Fibroblast of the aortic adventitia (primary cell): ENCODE data around the gene ME2. TPM values are rescaled to one million over a fixed set of nuclear protein-coding genes. Genes with fewer than 3 reads are reported as not detected.

Experiments
- small RNA-seq: library from RNA; depleted of rRNA; stranded (forward); fragments of <200 nt; gene quantifications from one replicate; pipeline ENCODE3, GENCODE V24; 2012
- total RNA-seq: library from RNA; depleted of rRNA; stranded (reverse); fragments of >200 nt; gene quantifications from 2 replicates; pipeline ENCODE4 v1.2.3, GENCODE V29; 2012; ENCODE audit warnings: low replicate concordance

The ME2 gene
- total RNA-seq, 1 donor: 48.6 TPM

Small RNAs within 50 kb of the gene (small RNA-seq; reads per million reads assigned to genes)
- not detected for gene RF00019

Other genes with a start within 250 kb of the ME2 start
- under 0.01 and 6.5 TPM in 2 replicates for gene MRO, start 59.1 kb upstream of the ME2 start, total RNA-seq
- gene ELAC1, start 88.9 kb downstream of the ME2 start, total RNA-seq: 8.3 and 12.5 TPM in 2 replicates
- gene SMAD4, start 151.1 kb downstream of the ME2 start, total RNA-seq: 142 and 298 TPM in 2 replicates